Vagina (tissue), 2 donors: Measurements from ENCODE around the gene DNM3. TPM values are rescaled to one million over a fixed set of nuclear protein-coding genes. Genes with fewer than 3 reads are reported as not detected.

ENCODE experiments used
- DNase-seq, 2 donors: peaks; one replicate each; pipeline ENCODE4 v3.0.0-alpha.2; 2017; ENCODE audit errors: extremely low spot score in 2 of 2
- H3K27ac ChIP-seq: fragments of 200-600 bp; sonication (generic); one replicate; pipeline ENCODE4 v1.5.1; 2019
- H3K27me3 ChIP-seq: fragments of 200-600 bp; sonication (generic); one replicate; pipeline ENCODE4 v1.5.1; 2019
- H3K36me3 ChIP-seq, 2 donors: fragments of 200-600 bp; sonication (generic); one replicate each; pipeline ENCODE4 v1.5.1; 2017 to 2019
- H3K4me1 ChIP-seq: fragments of 200-600 bp; sonication (generic); one replicate; pipeline ENCODE4 v1.5.1; 2019
- H3K4me3 ChIP-seq, 2 donors: fragments of 200-600 bp; sonication (generic); 1 replicate in 1 of 2; 2 replicates in 1 of 2; pipeline ENCODE4 v1.5.1; 2016 to 2019
- H3K9me3 ChIP-seq: fragments of 200-600 bp; sonication (generic); one replicate; pipeline ENCODE4 v1.5.1; 2019
- CTCF ChIP-seq, 3 experiments: fragments of 450-650 bp in 2 of 3; fragments of 200-600 bp in 1 of 3; sonication (generic) in 1 of 3; IDR thresholded peaks; one replicate each; pipeline ENCODE4 v1.5.1; 2017 to 2019; ENCODE audit warnings: antibody characterized with exemption in 3 of 3, mild to moderate bottlenecking in 2 of 3, moderate library complexity in 2 of 3
- POLR2A ChIP-seq, 2 donors: fragments of 450-650 bp; IDR thresholded peaks; one replicate each; pipeline ENCODE4 v1.6.1; 2017; ENCODE audit warnings: antibody characterized with exemption in 2 of 2, mild to moderate bottlenecking in 2 of 2, moderate library complexity in 2 of 2
- POLR2AphosphoS5 ChIP-seq, 2 donors: sonication (generic); formaldehyde crosslinking; IDR thresholded peaks; one replicate each; pipeline ENCODE4 v1.9.0; 2017; ENCODE audit warnings: antibody characterized with exemption in 2 of 2, mild to moderate bottlenecking in 2 of 2, low read depth in 1 of 2; ENCODE audit not compliant: insufficient read depth in 1 of 2
- intact Hi-C: fragments of 100-400 bp; cut with DNase I; formaldehyde crosslinking; loops from one replicate; pipeline ENCODE4 v1.15.1; 2023
- total RNA-seq: library from RNA; depleted of rRNA; stranded (reverse); fragments of >200 nt; gene quantifications from one replicate; pipeline ENCODE4 v1.2.3, GENCODE V29; 2016

Gene DNM3
- total RNA-seq, 1 donor from 2014 or later, result 15.5 TPM

GRCh38 chr1:172002725-172003345 lies 161.5 kb downstream of the DNM3 start:
- TF ChIP-seq CTCF (IDR thresholded peaks at IDR 0.05), result peak in 2 of 3 experiments; percentile 53 to 73
- no peak for TF ChIP-seq POLR2A (IDR thresholded peaks at IDR 0.05)
- Histone ChIP-seq H3K4me1 (no peaks in the 10 kb centered on the region), H3K27me3 (no peaks in the 10 kb centered on the region), H3K36me3 (no peaks in the 10 kb centered on the region), H3K4me3 (no peak overlapping the region), H3K27ac (no peak overlapping the region), H3K9me3 (no peaks in the 10 kb centered on the region)
- no peak for DNase-seq
- intact Hi-C loops, result loop anchor here (10.0 kb wide), 1 partner anchor 442 kb away; the partner anchor contains the start of gene PIGC

GRCh38 chr1:172003766-172004530 lies 162.7 kb downstream of the DNM3 start:
- no peaks in the 10 kb centered on the region for H3K27me3 ChIP-seq
- no peak overlapping the region for H3K27ac ChIP-seq
- H3K4me3 ChIP-seq, result no peak overlapping the region
- H3K36me3 ChIP-seq, result no peaks in the 10 kb centered on the region
- H3K4me1 ChIP-seq, result no peaks in the 10 kb centered on the region
- intact Hi-C loops, result loop anchor here (10.0 kb wide), 1 partner anchor 441 kb away; the partner anchor contains the start of gene PIGC
- no peaks in the 10 kb centered on the region for H3K9me3 ChIP-seq
- DNase-seq, result no peak
- TF ChIP-seq CTCF (IDR thresholded peaks at IDR 0.05) (no peak), POLR2A (IDR thresholded peaks at IDR 0.05) (no peak), POLR2AphosphoS5 (IDR thresholded peaks at IDR 0.05; ENCODE audit: insufficient read depth in 1 of 2, low read depth in 1 of 2) (no peak)

GRCh38 chr1:172004671-172005070 lies 163.4 kb downstream of the DNM3 start:
- intact Hi-C loops, result loop anchor here (10.0 kb wide), 1 partner anchor 440 kb away; the partner anchor contains the start of gene PIGC
- no peak for DNase-seq
- Histone ChIP-seq H3K9me3 (no peaks in the 10 kb centered on the region), H3K36me3 (no peaks in the 10 kb centered on the region), H3K4me1 (no peaks in the 10 kb centered on the region), H3K27me3 (no peaks in the 10 kb centered on the region), H3K27ac (no peak overlapping the region), H3K4me3 (no peak overlapping the region)
- no peak for TF ChIP-seq POLR2AphosphoS5 (IDR thresholded peaks at IDR 0.05; ENCODE audit: insufficient read depth in 1 of 2, low read depth in 1 of 2)
- TF ChIP-seq POLR2A (IDR thresholded peaks at IDR 0.05), result no peak
- no peak for TF ChIP-seq CTCF (IDR thresholded peaks at IDR 0.05)

- H3K9me3 ChIP-seq, result no peaks in the 10 kb centered on the region
- intact Hi-C loops, result loop anchor here (10.0 kb wide), 1 partner anchor 439 kb away; the partner anchor contains the start of gene PIGC
- H3K27me3 ChIP-seq, result no peaks in the 10 kb centered on the region
- no peaks in the 10 kb centered on the region for H3K36me3 ChIP-seq
- no peak for TF ChIP-seq CTCF (IDR thresholded peaks at IDR 0.05)
- TF ChIP-seq POLR2A (IDR thresholded peaks at IDR 0.05), result no peak
- no peak for TF ChIP-seq POLR2AphosphoS5 (IDR thresholded peaks at IDR 0.05; ENCODE audit: insufficient read depth in 1 of 2, low read depth in 1 of 2)
- H3K4me1 ChIP-seq, result no peaks in the 10 kb centered on the region
- no peak overlapping the region for H3K27ac ChIP-seq
- no peak for DNase-seq
- no peak overlapping the region for H3K4me3 ChIP-seq
Measured at GRCh38 chr1:172005856-172006255, 164.6 kb downstream of the DNM3 start.

GRCh38 chr1:172006660-172007059 lies 165.4 kb downstream of the DNM3 start:
- Histone ChIP-seq H3K27me3 (no peaks in the 10 kb centered on the region), H3K36me3 (no peaks in the 10 kb centered on the region), H3K27ac (no peak overlapping the region), H3K9me3 (no peaks in the 10 kb centered on the region), H3K4me3 (no peak overlapping the region), H3K4me1 (no peaks in the 10 kb centered on the region)
- intact Hi-C loops, result loop anchor here (10.0 kb wide), 1 partner anchor 438 kb away; the partner anchor contains the start of gene PIGC
- DNase-seq, result no peak
- no peak for TF ChIP-seq POLR2A (IDR thresholded peaks at IDR 0.05)
- no peak for TF ChIP-seq CTCF (IDR thresholded peaks at IDR 0.05)
- TF ChIP-seq POLR2AphosphoS5 (IDR thresholded peaks at IDR 0.05; ENCODE audit: insufficient read depth in 1 of 2, low read depth in 1 of 2), result no peak
